GM23248 (cell line): ENCODE results near the gene ARID3B. TPM values are rescaled to one million over a fixed set of nuclear protein-coding genes. Genes with fewer than 3 reads are reported as not detected.

Experiments
- DNase-seq: peaks from one replicate; pipeline ENCODE4 v3.0.0-alpha.2; 2015
- H2AFZ ChIP-seq: fragments of 200-600 bp; sonication (generic); 2 replicates; pipeline ENCODE4 v1.6.1; 2016; ENCODE audit warnings: antibody characterized with exemption
- H3F3A ChIP-seq: fragments of 200-600 bp; sonication (generic); 2 replicates; pipeline ENCODE4 v1.6.1; 2016; ENCODE audit warnings: mild to moderate bottlenecking, antibody characterized with exemption, mixed run types; ENCODE audit not compliant: insufficient read depth
- H3K27ac ChIP-seq: fragments of 200-600 bp; sonication (generic); 2 replicates; pipeline ENCODE4 v1.5.1; 2016; ENCODE audit warnings: mild to moderate bottlenecking
- H3K27me3 ChIP-seq: fragments of 200-600 bp; sonication (generic); replicated peaks from 2 replicates; pipeline ENCODE4 v1.6.1; 2016; ENCODE audit warnings: mild to moderate bottlenecking; ENCODE audit not compliant: insufficient read depth
- H3K36me3 ChIP-seq: fragments of 200-600 bp; sonication (generic); 2 replicates; pipeline ENCODE4 v1.6.1; 2016; ENCODE audit warnings: low read depth, mild to moderate bottlenecking
- H3K4me1 ChIP-seq: fragments of 200-600 bp; sonication (generic); 2 replicates; pipeline ENCODE4 v1.6.1; 2016; ENCODE audit warnings: mild to moderate bottlenecking; ENCODE audit not compliant: insufficient read depth
- H3K4me2 ChIP-seq: fragments of 200-600 bp; sonication (generic); one replicate; pipeline ENCODE4 v1.6.1; 2016; ENCODE audit warnings: mild to moderate bottlenecking; ENCODE audit not compliant: unreplicated experiment
- H3K4me3 ChIP-seq: fragments of 200-600 bp; sonication (generic); 2 replicates; pipeline ENCODE4 v1.5.1; 2016; ENCODE audit warnings: mild to moderate bottlenecking
- H3K79me2 ChIP-seq: fragments of 200-600 bp; sonication (generic); 2 replicates; pipeline ENCODE4 v1.6.1; 2016; ENCODE audit warnings: mild to moderate bottlenecking; ENCODE audit not compliant: insufficient read depth
- H3K9ac ChIP-seq: fragments of 200-600 bp; sonication (generic); 2 replicates; pipeline ENCODE4 v1.6.1; 2016; ENCODE audit warnings: mild to moderate bottlenecking
- H3K9me2 ChIP-seq: fragments of 200-600 bp; sonication (generic); 2 replicates; pipeline ENCODE4 v1.6.1; 2016; ENCODE audit warnings: mixed run types, mild to moderate bottlenecking, moderate library complexity; ENCODE audit not compliant: insufficient read depth
- H3K9me3 ChIP-seq: fragments of 200-600 bp; sonication (generic); one replicate; pipeline ENCODE4 v1.6.1; 2017; ENCODE audit warnings: low read depth
- H4K20me1 ChIP-seq: fragments of 200-600 bp; sonication (generic); 2 replicates; pipeline ENCODE4 v1.6.0; 2016; ENCODE audit not compliant: insufficient read depth
- EZH2 ChIP-seq: fragments of 200-600 bp; sonication (generic); IDR thresholded peaks from 2 replicates; pipeline ENCODE4 v1.6.1; 2018; ENCODE audit warnings: antibody characterized with exemption, mild to moderate bottlenecking; ENCODE audit not compliant: insufficient read depth, poor library complexity, severe bottlenecking
- EZH2phosphoT487 ChIP-seq: fragments of 200-600 bp; sonication (generic); IDR thresholded peaks from 2 replicates; pipeline ENCODE4 v1.6.1; 2018; ENCODE audit warnings: antibody characterized with exemption, moderate library complexity, mild to moderate bottlenecking, low read depth; ENCODE audit not compliant: insufficient read depth
- WGBS, 2 experiments: methylation state at CpG; one replicate each; pipeline ENCODE4 v1.1.6; 2015 to 2017; ENCODE audit warnings: low lambda C conversion rate in 2 of 2, low coverage in 1 of 2; ENCODE audit errors: missing lambda C conversion rate in 2 of 2; 5-methylcytosine and 5-hydroxymethylcytosine counted together
- in situ Hi-C: fragments of 300-500 bp; cut with MboI; formaldehyde crosslinking; loops from 2 replicates; pipeline ENCODE4 v1.15.0; 2020
- polyA plus RNA-seq: library from polyadenylated mRNA; unstranded; fragments of >200 nt; fragmentation: Nextera tagmentation; extraction: Ambion mirVana; gene quantifications from 2 replicates; pipeline ENCODE4 v1.2.1, GENCODE V29; 2016
- total RNA-seq: library from RNA; depleted of rRNA; stranded (reverse); fragments of >200 nt; shearing (Covaris generic); gene quantifications from 2 replicates; pipeline ENCODE4 v1.2.3, GENCODE V29; 2014

The ARID3B gene
- total and polyA plus RNA-seq, 2 experiments from 2014 or later, result 2.1 to 4.9 TPM

GRCh38 chr15:74585191-74585590, 44.2 kb downstream of the ARID3B start:
- Histone ChIP-seq H3F3A (peaks cover 9% of the 10 kb centered on the region; the same call in 1 of the 2 replicates), H3K9me3 (no peaks in the 10 kb centered on the region), H3K9me2 (no peaks in the 10 kb centered on the region), H3K4me1 (peaks cover 13% of the 10 kb centered on the region), H3K9ac (no peak overlapping the region), H3K36me3 (no peaks in the 10 kb centered on the region), H3K4me2 (no peak overlapping the region), H3K4me3 (no peak overlapping the region), H3K27me3 (no peaks in the 10 kb centered on the region), H3K27ac (no peak overlapping the region), H3K79me2 (no peaks in the 10 kb centered on the region), H2AFZ (no peak overlapping the region), H4K20me1 (no peaks in the 10 kb centered on the region)
- 62 to 69% methylated on average over 3 of the region's 3 CpGs for WGBS, 2 experiments
- TF ChIP-seq EZH2 (no peak), EZH2phosphoT487 (no peak)
- DNase-seq, result no peak
- in situ Hi-C loops, result no loop called here

- Histone ChIP-seq H2AFZ (no peak overlapping the region), H4K20me1 (no peaks in the 10 kb centered on the region), H3K4me2 (no peak overlapping the region), H3K4me1 (peaks cover 13% of the 10 kb centered on the region), H3K9me2 (no peaks in the 10 kb centered on the region), H3K36me3 (no peaks in the 10 kb centered on the region), H3K27ac (no peak overlapping the region), H3K4me3 (no peak overlapping the region), H3K9me3 (no peaks in the 10 kb centered on the region), H3F3A (peaks cover 9% of the 10 kb centered on the region; the same call in 1 of the 2 replicates), H3K27me3 (no peaks in the 10 kb centered on the region), H3K79me2 (no peaks in the 10 kb centered on the region), H3K9ac (no peak overlapping the region)
- WGBS, 2 experiments, result 94 to 98% methylated on average over 9 of the region's 9 CpGs
- TF ChIP-seq EZH2 (no peak), EZH2phosphoT487 (no peak)
- no peak for DNase-seq
- in situ Hi-C loops, result no loop called here
Observed at GRCh38 chr15:74585857-74586256, 44.8 kb downstream of the ARID3B start.

- H3F3A ChIP-seq, result peaks cover 9% of the 10 kb centered on the region; the same call in 1 of the 2 replicates
- no peaks in the 10 kb centered on the region for H3K36me3 ChIP-seq
- no peak overlapping the region for H3K4me2 ChIP-seq
- no peaks in the 10 kb centered on the region for H3K9me3 ChIP-seq
- TF ChIP-seq EZH2 (no peak), EZH2phosphoT487 (no peak)
- in situ Hi-C loops, result no loop called here
- H2AFZ ChIP-seq, result no peak overlapping the region
- H3K4me3 ChIP-seq, result no peak overlapping the region
- H3K4me1 ChIP-seq, result peaks cover 13% of the 10 kb centered on the region
- 89 to 98% methylated on average over 6 of the region's 6 CpGs for WGBS, 2 experiments
- no peaks in the 10 kb centered on the region for H4K20me1 ChIP-seq
- H3K27me3 ChIP-seq, result no peaks in the 10 kb centered on the region
- DNase-seq, result no peak
- H3K79me2 ChIP-seq, result no peaks in the 10 kb centered on the region
- no peak overlapping the region for H3K27ac ChIP-seq
- H3K9ac ChIP-seq, result no peak overlapping the region
- no peaks in the 10 kb centered on the region for H3K9me2 ChIP-seq
Observed at GRCh38 chr15:74589826-74590225, 48.8 kb downstream of the ARID3B start.

GRCh38 chr15:74592222-74592621, 51.2 kb downstream of the ARID3B start:
- no peaks in the 10 kb centered on the region for H3K79me2 ChIP-seq
- no peak overlapping the region for H3K4me3 ChIP-seq
- H3K4me2 ChIP-seq, result no peak overlapping the region
- H3K9me3 ChIP-seq, result no peaks in the 10 kb centered on the region
- no peaks in the 10 kb centered on the region for H3K27me3 ChIP-seq
- in situ Hi-C loops, result no loop called here
- H4K20me1 ChIP-seq, result no peaks in the 10 kb centered on the region
- no peak overlapping the region for H3K9ac ChIP-seq
- WGBS, 2 experiments, result 80 to 83% methylated on average over 3 of the region's 3 CpGs
- TF ChIP-seq EZH2, result no peak
- TF ChIP-seq EZH2phosphoT487, result no peak
- no peak for DNase-seq
- peaks cover 9% of the 10 kb centered on the region; the same call in 1 of the 2 replicates for H3F3A ChIP-seq
- no peaks in the 10 kb centered on the region for H3K36me3 ChIP-seq
- no peak overlapping the region for H2AFZ ChIP-seq
- H3K27ac ChIP-seq, result no peak overlapping the region
- peaks cover 13% of the 10 kb centered on the region for H3K4me1 ChIP-seq
- H3K9me2 ChIP-seq, result no peaks in the 10 kb centered on the region

- Histone ChIP-seq H3K4me3 (no peak overlapping the region), H3K9me3 (no peaks in the 10 kb centered on the region), H3K9ac (no peak overlapping the region), H3K36me3 (no peaks in the 10 kb centered on the region), H3K9me2 (no peaks in the 10 kb centered on the region), H3K27ac (no peak overlapping the region), H3K4me2 (no peak overlapping the region), H4K20me1 (no peaks in the 10 kb centered on the region), H3F3A (peaks cover 5% of the 10 kb centered on the region; the same call in 1 of the 2 replicates), H3K4me1 (peaks cover 13% of the 10 kb centered on the region), H3K79me2 (no peaks in the 10 kb centered on the region), H2AFZ (no peak overlapping the region), H3K27me3 (no peaks in the 10 kb centered on the region)
- in situ Hi-C loops, result no loop called here
- TF ChIP-seq EZH2phosphoT487, result no peak
- no peak for TF ChIP-seq EZH2
- DNase-seq, result no peak
- 90 to 91% methylated on average over 7 of the region's 7 CpGs for WGBS, 2 experiments
Observed at GRCh38 chr15:74593122-74593521, 52.1 kb downstream of the ARID3B start.
